A549 (cell line): ENCODE results near the gene TES.

Experiments used
- EP300 ChIP-seq, 2 experiments: fragments of >200 bp; sonication (Bioruptor Twin); formaldehyde crosslinking; IDR thresholded peaks; 2 replicates in 1 of 2; 3 replicates in 1 of 2; pipeline ENCODE4 v1.6.1; 2016 to 2017
- HDAC2 ChIP-seq: fragments of 200-600 bp; sonication (generic); IDR thresholded peaks from 2 replicates; pipeline ENCODE4 v1.6.1; 2016
- HOXB13 ChIP-seq: fragments of 250-450 bp; sonication (Bioruptor Pico); IDR thresholded peaks from 2 replicates; pipeline ENCODE4 v1.5.0; 2020; ENCODE audit warnings: low read depth, mild to moderate bottlenecking, moderate library complexity
- JUN ChIP-seq, 2 experiments: fragments of >200 bp; sonication (Bioruptor Twin); formaldehyde crosslinking; IDR thresholded peaks; 2 replicates in 1 of 2; 3 replicates in 1 of 2; pipeline ENCODE4 v1.6.1; 2016 to 2017
- POLR2A ChIP-seq: IDR thresholded peaks from 2 replicates; pipeline ENCODE4 v1.6.1; 2012; ENCODE audit warnings: mild to moderate bottlenecking, low read length
- RAD21 ChIP-seq, 2 experiments: fragments of >200 bp in 1 of 2; sonication (Bioruptor Twin) in 1 of 2; formaldehyde crosslinking in 1 of 2; IDR thresholded peaks in 1 of 2; conservative IDR thresholded peaks in 1 of 2; 2 replicates in 1 of 2; 3 replicates in 1 of 2; pipeline ENCODE4 v1.6.1; 2012 to 2018; ENCODE audit warnings: inconsistent platforms in 1 of 2
- TF ChIP-seq, protein P1 (sequence below): fragments of >200 bp; sonication (Bioruptor Twin); formaldehyde crosslinking; IDR thresholded peaks from 3 replicates; pipeline ENCODE4 v1.5.1; 2016

DNA sequence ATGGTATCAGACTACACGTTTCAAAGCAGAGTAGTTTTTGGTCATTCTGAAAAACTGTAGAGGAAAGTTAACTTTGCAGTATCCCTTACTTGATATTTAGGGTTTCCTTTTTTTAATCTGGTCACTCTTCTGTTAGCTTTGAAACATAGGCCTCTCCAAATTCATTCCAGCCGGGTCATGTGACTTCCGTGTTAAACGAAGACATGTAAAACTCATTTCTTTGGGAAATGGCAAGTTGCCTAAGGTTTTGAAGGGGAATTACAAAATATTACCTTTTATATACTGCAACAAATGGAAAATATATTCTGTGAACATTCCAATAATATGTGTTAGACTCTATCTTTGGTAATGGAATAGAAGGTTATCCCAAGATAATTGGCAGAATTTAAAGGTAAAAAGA, 9.5 kb downstream of the TES start:
- TF ChIP-seq EP300 (IDR thresholded peaks at IDR 0.05) (no peak), JUN (IDR thresholded peaks at IDR 0.05) (no peak), RAD21 (conservative IDR thresholded peaks at IDR 0.05 in 1 of 2, IDR thresholded peaks at IDR 0.05 in 1 of 2) (no peak), HOXB13 (CRISPR knock-in tag) (no peak), HDAC2 (no peak), POLR2A (no peak)
- TF ChIP-seq, protein P1, sequence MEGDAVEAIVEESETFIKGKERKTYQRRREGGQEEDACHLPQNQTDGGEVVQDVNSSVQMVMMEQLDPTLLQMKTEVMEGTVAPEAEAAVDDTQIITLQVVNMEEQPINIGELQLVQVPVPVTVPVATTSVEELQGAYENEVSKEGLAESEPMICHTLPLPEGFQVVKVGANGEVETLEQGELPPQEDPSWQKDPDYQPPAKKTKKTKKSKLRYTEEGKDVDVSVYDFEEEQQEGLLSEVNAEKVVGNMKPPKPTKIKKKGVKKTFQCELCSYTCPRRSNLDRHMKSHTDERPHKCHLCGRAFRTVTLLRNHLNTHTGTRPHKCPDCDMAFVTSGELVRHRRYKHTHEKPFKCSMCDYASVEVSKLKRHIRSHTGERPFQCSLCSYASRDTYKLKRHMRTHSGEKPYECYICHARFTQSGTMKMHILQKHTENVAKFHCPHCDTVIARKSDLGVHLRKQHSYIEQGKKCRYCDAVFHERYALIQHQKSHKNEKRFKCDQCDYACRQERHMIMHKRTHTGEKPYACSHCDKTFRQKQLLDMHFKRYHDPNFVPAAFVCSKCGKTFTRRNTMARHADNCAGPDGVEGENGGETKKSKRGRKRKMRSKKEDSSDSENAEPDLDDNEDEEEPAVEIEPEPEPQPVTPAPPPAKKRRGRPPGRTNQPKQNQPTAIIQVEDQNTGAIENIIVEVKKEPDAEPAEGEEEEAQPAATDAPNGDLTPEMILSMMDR: no peak
